GM23248 (cell line): ENCODE results near the gene POFUT2. TPM values are rescaled to one million over a fixed set of nuclear protein-coding genes. Genes with fewer than 3 reads are reported as not detected.

ENCODE experiments used
- DNase-seq: peaks from one replicate; pipeline ENCODE4 v3.0.0-alpha.2; 2015
- H2AFZ ChIP-seq: fragments of 200-600 bp; sonication (generic); 2 replicates; pipeline ENCODE4 v1.6.1; 2016; ENCODE audit warnings: antibody characterized with exemption
- H3F3A ChIP-seq: fragments of 200-600 bp; sonication (generic); 2 replicates; pipeline ENCODE4 v1.6.1; 2016; ENCODE audit warnings: mild to moderate bottlenecking, antibody characterized with exemption, mixed run types; ENCODE audit not compliant: insufficient read depth
- H3K27ac ChIP-seq: fragments of 200-600 bp; sonication (generic); 2 replicates; pipeline ENCODE4 v1.5.1; 2016; ENCODE audit warnings: mild to moderate bottlenecking
- H3K27me3 ChIP-seq: fragments of 200-600 bp; sonication (generic); replicated peaks from 2 replicates; pipeline ENCODE4 v1.6.1; 2016; ENCODE audit warnings: mild to moderate bottlenecking; ENCODE audit not compliant: insufficient read depth
- H3K36me3 ChIP-seq: fragments of 200-600 bp; sonication (generic); 2 replicates; pipeline ENCODE4 v1.6.1; 2016; ENCODE audit warnings: low read depth, mild to moderate bottlenecking
- H3K4me1 ChIP-seq: fragments of 200-600 bp; sonication (generic); 2 replicates; pipeline ENCODE4 v1.6.1; 2016; ENCODE audit warnings: mild to moderate bottlenecking; ENCODE audit not compliant: insufficient read depth
- H3K4me2 ChIP-seq: fragments of 200-600 bp; sonication (generic); one replicate; pipeline ENCODE4 v1.6.1; 2016; ENCODE audit warnings: mild to moderate bottlenecking; ENCODE audit not compliant: unreplicated experiment
- H3K4me3 ChIP-seq: fragments of 200-600 bp; sonication (generic); 2 replicates; pipeline ENCODE4 v1.5.1; 2016; ENCODE audit warnings: mild to moderate bottlenecking
- H3K79me2 ChIP-seq: fragments of 200-600 bp; sonication (generic); 2 replicates; pipeline ENCODE4 v1.6.1; 2016; ENCODE audit warnings: mild to moderate bottlenecking; ENCODE audit not compliant: insufficient read depth
- H3K9ac ChIP-seq: fragments of 200-600 bp; sonication (generic); 2 replicates; pipeline ENCODE4 v1.6.1; 2016; ENCODE audit warnings: mild to moderate bottlenecking
- H3K9me2 ChIP-seq: fragments of 200-600 bp; sonication (generic); 2 replicates; pipeline ENCODE4 v1.6.1; 2016; ENCODE audit warnings: mixed run types, mild to moderate bottlenecking, moderate library complexity; ENCODE audit not compliant: insufficient read depth
- H3K9me3 ChIP-seq: fragments of 200-600 bp; sonication (generic); one replicate; pipeline ENCODE4 v1.6.1; 2017; ENCODE audit warnings: low read depth
- H4K20me1 ChIP-seq: fragments of 200-600 bp; sonication (generic); 2 replicates; pipeline ENCODE4 v1.6.0; 2016; ENCODE audit not compliant: insufficient read depth
- EZH2 ChIP-seq: fragments of 200-600 bp; sonication (generic); IDR thresholded peaks from 2 replicates; pipeline ENCODE4 v1.6.1; 2018; ENCODE audit warnings: antibody characterized with exemption, mild to moderate bottlenecking; ENCODE audit not compliant: insufficient read depth, poor library complexity, severe bottlenecking
- EZH2phosphoT487 ChIP-seq: fragments of 200-600 bp; sonication (generic); IDR thresholded peaks from 2 replicates; pipeline ENCODE4 v1.6.1; 2018; ENCODE audit warnings: antibody characterized with exemption, moderate library complexity, mild to moderate bottlenecking, low read depth; ENCODE audit not compliant: insufficient read depth
- WGBS, 2 experiments: methylation state at CpG; one replicate each; pipeline ENCODE4 v1.1.6; 2015 to 2017; ENCODE audit warnings: low lambda C conversion rate in 2 of 2, low coverage in 1 of 2; ENCODE audit errors: missing lambda C conversion rate in 2 of 2; 5-methylcytosine and 5-hydroxymethylcytosine counted together
- in situ Hi-C: fragments of 300-500 bp; cut with MboI; formaldehyde crosslinking; loops from 2 replicates; pipeline ENCODE4 v1.15.0; 2020
- polyA plus RNA-seq: library from polyadenylated mRNA; unstranded; fragments of >200 nt; fragmentation: Nextera tagmentation; extraction: Ambion mirVana; gene quantifications from 2 replicates; pipeline ENCODE4 v1.2.1, GENCODE V29; 2016
- total RNA-seq: library from RNA; depleted of rRNA; stranded (reverse); fragments of >200 nt; shearing (Covaris generic); gene quantifications from 2 replicates; pipeline ENCODE4 v1.2.3, GENCODE V29; 2014

The POFUT2 gene
- total and polyA plus RNA-seq, 2 experiments from 2014 or later, result 30.1 to 48.2 TPM

DNA sequence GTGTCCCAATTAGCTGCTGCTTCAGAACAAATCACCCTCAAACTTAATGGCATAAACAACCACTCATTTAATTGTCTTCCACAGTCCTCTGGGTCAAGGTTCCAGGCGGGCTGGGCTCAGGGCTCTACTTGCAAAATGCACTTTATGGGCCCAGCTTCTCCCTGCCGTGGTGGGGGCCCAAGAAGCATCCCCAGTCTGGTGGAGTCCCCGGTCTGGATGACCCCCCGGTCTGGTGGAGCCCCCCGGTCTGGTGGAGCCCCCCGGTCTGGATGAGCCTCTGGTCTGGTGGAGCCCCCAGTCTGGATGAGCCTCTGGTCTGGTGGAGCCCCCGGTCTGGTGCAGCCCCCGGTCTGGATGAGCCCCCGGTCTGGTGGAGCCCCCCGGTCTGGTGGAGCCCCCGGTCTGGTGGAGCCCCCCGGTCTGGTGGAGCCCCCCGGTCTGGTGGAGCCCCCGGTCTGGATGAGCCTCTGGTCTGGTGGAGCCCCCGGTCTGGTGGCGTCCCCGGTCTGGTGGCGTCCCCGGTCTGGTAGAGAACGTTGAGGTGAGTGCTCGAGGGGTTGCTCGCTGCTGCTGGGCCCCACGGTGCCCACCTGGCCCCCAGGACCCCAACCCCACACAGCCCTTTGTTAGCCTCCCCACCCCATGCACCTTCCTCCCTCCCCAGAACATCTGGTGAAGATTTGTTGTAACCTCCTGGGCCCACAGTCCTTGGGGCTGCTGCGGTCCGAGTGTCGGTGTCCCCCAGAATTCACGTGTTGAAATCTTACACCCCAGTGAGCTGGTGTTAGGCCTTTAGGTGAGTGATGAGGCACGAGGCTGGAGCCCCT is 33.8 kb downstream of the POFUT2 start:
- TF ChIP-seq EZH2 (no peak), EZH2phosphoT487 (no peak)
- H3K27ac ChIP-seq, result no peak overlapping the region
- H2AFZ ChIP-seq, result no peak overlapping the region
- in situ Hi-C loops, result no loop called here
- no peaks in the 10 kb centered on the region for H3K9me3 ChIP-seq
- no peak overlapping the region for H3K4me3 ChIP-seq
- DNase-seq, result no peak
- no peak overlapping the region for H3K4me2 ChIP-seq
- H3K79me2 ChIP-seq, result no peaks in the 10 kb centered on the region
- no peak overlapping the region for H3K9ac ChIP-seq
- peaks cover 16% of the 10 kb centered on the region; the same call in 1 of the 2 replicates for H3K27me3 ChIP-seq
- H3F3A ChIP-seq, result no peaks in the 10 kb centered on the region
- WGBS, 2 experiments, result 76 to 80% methylated on average over 13 to 27 of the region's 28 CpGs
- H3K9me2 ChIP-seq, result no peaks in the 10 kb centered on the region
- no peaks in the 10 kb centered on the region for H4K20me1 ChIP-seq
- no peaks in the 10 kb centered on the region for H3K36me3 ChIP-seq
- peaks cover 8% of the 10 kb centered on the region for H3K4me1 ChIP-seq

DNA sequence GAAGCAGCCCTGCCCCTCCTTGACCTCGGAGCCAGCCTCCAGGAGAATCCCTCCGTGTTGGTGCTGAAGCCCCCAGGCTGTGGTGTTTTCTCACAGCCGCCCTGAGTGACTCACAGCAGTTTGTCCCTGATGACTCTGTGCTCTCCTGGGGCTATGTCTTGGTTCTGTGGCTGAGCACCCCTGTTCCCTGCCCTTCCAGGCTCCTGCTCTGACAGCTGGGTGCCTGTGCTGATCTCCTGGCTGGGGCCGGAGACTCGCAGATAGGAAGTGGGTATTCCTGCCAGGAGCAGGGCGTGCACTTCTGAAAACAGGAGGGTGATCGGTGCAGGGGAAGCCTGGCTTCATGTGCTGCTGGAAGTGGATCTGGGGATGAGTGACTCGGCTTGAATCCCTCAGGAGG is 34.5 kb downstream of the POFUT2 start:
- in situ Hi-C loops, result no loop called here
- no peaks in the 10 kb centered on the region for H3F3A ChIP-seq
- no peaks in the 10 kb centered on the region for H3K36me3 ChIP-seq
- no peak overlapping the region for H3K4me3 ChIP-seq
- no peaks in the 10 kb centered on the region for H3K9me2 ChIP-seq
- H3K27ac ChIP-seq, result no peak overlapping the region
- TF ChIP-seq EZH2 (no peak), EZH2phosphoT487 (no peak)
- H3K79me2 ChIP-seq, result no peaks in the 10 kb centered on the region
- H3K9me3 ChIP-seq, result no peaks in the 10 kb centered on the region
- H3K9ac ChIP-seq, result no peak overlapping the region
- H3K27me3 ChIP-seq, result peaks cover 9% of the 10 kb centered on the region; the same call in 1 of the 2 replicates
- peaks cover 8% of the 10 kb centered on the region for H3K4me1 ChIP-seq
- H4K20me1 ChIP-seq, result no peaks in the 10 kb centered on the region
- no peak overlapping the region for H3K4me2 ChIP-seq
- DNase-seq, result peak; percentile 69
- 23 to 25% methylated on average over 8 of the region's 8 CpGs for WGBS, 2 experiments
- H2AFZ ChIP-seq, result no peak overlapping the region

DNA sequence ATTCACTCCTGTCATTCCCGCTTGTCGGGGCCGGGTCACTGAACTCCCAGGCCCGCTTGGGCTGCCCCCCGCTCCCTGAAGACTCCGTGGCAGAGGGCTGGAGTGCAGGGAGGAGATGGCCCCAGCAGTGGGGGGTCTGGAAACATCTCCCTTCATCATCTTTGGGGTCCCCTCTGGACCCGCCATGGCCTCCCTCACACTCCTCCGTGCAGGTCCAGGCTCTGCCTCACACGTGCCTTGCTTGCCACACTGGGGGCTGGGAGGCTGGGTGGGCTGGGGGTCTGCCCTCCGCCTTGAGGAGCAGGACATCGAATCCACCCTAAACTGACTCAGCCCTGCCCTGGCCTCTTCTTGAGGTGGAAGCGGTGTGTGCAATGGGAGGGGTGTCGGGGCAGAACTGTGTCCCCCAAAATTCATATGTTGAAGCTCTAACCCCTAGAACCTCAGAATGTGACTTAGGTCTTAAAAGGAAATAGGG is 35.2 kb downstream of the POFUT2 start:
- Histone ChIP-seq H3F3A (no peaks in the 10 kb centered on the region), H3K27ac (no peak overlapping the region), H3K4me3 (no peak overlapping the region), H3K9me2 (no peaks in the 10 kb centered on the region), H4K20me1 (no peaks in the 10 kb centered on the region), H3K27me3 (peaks cover 5% of the 10 kb centered on the region; the same call in 1 of the 2 replicates), H3K36me3 (no peaks in the 10 kb centered on the region), H2AFZ (no peak overlapping the region), H3K9ac (no peak overlapping the region), H3K79me2 (no peaks in the 10 kb centered on the region), H3K4me2 (no peak overlapping the region), H3K4me1 (peaks cover 8% of the 10 kb centered on the region), H3K9me3 (no peaks in the 10 kb centered on the region)
- no peak for DNase-seq
- in situ Hi-C loops, result no loop called here
- 89 to 91% methylated on average over 13 of the region's 13 CpGs for WGBS, 2 experiments
- no peak for TF ChIP-seq EZH2
- TF ChIP-seq EZH2phosphoT487, result no peak

DNA sequence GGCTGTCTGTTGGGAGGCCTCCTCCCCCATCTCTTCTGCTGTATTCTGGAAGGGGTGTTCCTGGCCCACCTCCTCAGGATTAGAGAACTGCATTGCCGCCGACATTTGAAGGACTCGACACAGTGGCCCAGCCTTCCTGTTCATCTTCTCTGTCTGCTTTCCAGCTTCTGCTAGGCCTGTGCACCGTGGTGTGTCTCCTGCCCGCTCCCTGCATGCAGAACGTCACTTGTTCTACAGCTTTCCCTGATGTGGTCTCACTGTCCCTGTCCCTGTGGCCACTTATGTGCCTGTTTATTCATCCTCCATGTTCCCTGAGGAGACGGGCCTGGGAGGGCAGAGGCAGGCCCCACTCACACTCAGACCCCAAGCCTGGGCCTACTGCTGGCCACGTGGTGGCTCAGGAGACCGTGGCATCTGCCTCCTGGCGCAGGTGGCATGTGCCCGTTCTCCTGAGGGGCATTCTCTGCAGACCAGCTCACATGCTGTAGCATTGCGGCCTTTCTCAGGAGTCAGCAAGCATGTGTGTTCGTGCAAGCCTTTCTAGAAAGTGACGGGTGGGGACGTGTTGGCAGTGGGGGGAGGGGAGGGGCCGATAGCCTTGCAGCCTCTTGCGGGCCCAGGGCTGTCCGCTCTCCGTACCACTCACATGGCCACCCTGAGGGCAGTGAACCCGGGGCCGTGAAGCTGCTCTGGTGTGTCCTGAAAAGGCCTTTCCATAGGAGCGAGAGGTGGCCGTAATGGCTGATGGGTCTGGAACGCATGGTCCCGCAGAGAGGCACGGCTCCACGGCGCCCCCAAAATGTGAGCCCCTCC is 35.9 kb downstream of the POFUT2 start:
- H3K9me2 ChIP-seq, result no peaks in the 10 kb centered on the region
- no peak overlapping the region for H3K27ac ChIP-seq
- WGBS, 2 experiments, result 92 to 94% methylated on average over 26 to 28 of the region's 28 CpGs
- H3K36me3 ChIP-seq, result no peaks in the 10 kb centered on the region
- no peaks in the 10 kb centered on the region for H4K20me1 ChIP-seq
- H3K27me3 ChIP-seq, result peaks cover 5% of the 10 kb centered on the region; the same call in 1 of the 2 replicates
- no peak overlapping the region for H3K9ac ChIP-seq
- H3K9me3 ChIP-seq, result no peaks in the 10 kb centered on the region
- H3K4me3 ChIP-seq, result no peak overlapping the region
- TF ChIP-seq EZH2 (no peak), EZH2phosphoT487 (no peak)
- H3F3A ChIP-seq, result no peaks in the 10 kb centered on the region
- no peak for DNase-seq
- no peaks in the 10 kb centered on the region for H3K79me2 ChIP-seq
- H3K4me1 ChIP-seq, result peaks cover 8% of the 10 kb centered on the region
- no peak overlapping the region for H2AFZ ChIP-seq
- in situ Hi-C loops, result no loop called here
- H3K4me2 ChIP-seq, result no peak overlapping the region
